ENCODE data around the gene C20orf144.

The C20orf144 gene

DNA sequence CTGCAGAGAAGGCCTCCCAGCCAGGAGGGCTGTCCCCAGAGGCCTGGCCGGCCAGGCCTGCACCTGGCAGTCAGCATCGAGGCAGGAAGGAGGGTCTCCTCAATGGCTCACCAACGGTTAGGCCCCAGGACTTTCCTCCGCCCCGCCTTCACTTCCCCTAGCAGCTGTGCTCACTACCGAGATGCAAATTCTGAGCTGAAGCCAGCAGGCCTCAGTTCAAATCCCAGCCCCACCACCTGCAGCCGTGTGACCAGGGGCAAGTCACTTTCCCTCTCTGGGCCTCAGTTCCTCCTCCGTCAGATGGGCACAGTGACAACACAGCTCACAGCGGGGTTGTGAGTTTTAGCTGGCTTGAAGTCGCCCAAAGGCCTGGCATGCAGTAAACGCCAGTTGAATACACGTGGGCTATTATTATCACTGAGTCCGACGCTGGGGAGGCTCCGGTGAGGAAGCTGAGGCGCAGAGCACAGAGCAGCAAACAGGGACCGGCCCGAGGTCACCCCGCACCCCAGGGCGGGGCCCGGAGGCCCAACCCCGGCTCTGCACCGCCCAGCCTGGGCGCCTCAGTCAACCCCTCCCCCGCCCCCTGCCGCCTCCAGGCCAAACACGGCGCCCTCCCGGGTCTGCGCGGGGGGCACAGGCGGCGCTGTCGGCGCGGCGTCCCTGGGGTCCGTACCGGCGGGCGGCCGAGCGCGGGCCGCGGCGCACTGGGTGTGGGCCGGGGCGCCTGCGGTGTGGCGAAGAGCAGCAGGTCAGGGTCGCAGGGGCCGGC lies 23.4 kb downstream of the C20orf144 start:
- DNase-seq (ENCODE audit: extremely low spot score): peak; percentile 78
- TF ChIP-seq, protein P1, sequence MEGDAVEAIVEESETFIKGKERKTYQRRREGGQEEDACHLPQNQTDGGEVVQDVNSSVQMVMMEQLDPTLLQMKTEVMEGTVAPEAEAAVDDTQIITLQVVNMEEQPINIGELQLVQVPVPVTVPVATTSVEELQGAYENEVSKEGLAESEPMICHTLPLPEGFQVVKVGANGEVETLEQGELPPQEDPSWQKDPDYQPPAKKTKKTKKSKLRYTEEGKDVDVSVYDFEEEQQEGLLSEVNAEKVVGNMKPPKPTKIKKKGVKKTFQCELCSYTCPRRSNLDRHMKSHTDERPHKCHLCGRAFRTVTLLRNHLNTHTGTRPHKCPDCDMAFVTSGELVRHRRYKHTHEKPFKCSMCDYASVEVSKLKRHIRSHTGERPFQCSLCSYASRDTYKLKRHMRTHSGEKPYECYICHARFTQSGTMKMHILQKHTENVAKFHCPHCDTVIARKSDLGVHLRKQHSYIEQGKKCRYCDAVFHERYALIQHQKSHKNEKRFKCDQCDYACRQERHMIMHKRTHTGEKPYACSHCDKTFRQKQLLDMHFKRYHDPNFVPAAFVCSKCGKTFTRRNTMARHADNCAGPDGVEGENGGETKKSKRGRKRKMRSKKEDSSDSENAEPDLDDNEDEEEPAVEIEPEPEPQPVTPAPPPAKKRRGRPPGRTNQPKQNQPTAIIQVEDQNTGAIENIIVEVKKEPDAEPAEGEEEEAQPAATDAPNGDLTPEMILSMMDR (IDR thresholded peaks at IDR 0.05; ENCODE audit: control extremely low read depth, extremely low read depth, low read depth, missing control alignments): no peak
- ChIA-PET CTCF (interaction anchor here (0.9 to 2.4 kb wide), 8 partner anchors 10 to 107 kb away, joined by 3 to 22 read pairs (median 4); partner anchors contain the start of gene ACTL10), POLR2A (interaction anchor here (0.5 to 1.3 kb wide), 3 partner anchors 19 to 427 kb away, joined by 3 to 6 read pairs (median 3); partner anchors contain the start of gene ACTL10)

DNA sequence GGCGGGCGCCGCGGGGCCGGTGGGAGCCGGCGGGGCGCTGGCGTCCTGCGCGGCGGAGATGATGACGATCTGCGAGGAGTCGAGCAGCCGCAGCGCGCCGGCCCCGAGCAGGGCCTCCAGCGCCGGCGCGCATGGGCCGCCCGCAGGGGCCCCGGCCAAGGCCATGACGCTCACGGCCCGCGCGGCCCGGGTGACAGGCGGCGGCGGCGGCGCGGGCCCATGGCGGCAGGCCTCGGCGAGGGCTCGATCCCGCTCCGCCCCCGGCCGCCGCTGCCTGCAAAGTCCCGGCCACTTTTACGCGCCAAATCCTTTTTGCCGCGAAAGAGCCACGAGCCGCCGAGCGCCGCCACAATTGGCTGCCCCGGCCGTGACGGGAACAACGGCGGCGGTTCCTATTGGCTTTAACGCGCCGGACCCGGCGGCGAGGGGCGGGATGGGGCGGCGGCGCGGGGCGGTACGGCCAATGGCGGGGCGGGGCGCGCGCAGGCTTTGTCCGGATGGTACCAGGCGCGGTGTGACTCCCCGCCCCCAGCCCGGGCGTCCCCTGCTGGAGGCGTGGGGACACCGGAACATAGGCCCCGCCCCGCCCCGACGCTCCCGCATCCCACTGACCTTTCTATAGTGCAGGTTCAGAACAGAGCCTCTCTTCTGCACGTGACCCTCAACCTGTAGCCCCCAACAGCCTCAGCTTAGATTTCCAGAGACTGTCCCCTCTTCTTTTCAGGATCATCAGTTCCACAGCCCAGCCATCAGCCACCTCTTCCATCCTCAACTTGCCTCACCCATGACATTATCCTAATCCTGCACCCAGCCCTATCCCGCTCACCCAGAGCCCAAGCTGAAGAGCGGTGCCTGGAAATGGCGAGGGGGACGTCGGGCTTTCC lies 24.2 kb downstream of the C20orf144 start, which contains the start of gene E2F1:
Gene E2F1, minus strand, starts transcription at position 286 of the 884 bp plus-strand sequence. Its CDS starts 121 bp downstream, at position 165.
- peak; percentile 99 for DNase-seq (ENCODE audit: extremely low spot score)
- ChIA-PET POLR2A (no interaction called here), CTCF (interaction anchor here (1.0 to 2.4 kb wide), 3 partner anchors 16 to 46 kb away, joined by 3 to 22 read pairs (median 4); partner anchors contain the start of gene ACTL10)
- TF ChIP-seq, protein P1 (IDR thresholded peaks at IDR 0.05; ENCODE audit: control extremely low read depth, extremely low read depth, low read depth, missing control alignments): peak; percentile 2

DNA sequence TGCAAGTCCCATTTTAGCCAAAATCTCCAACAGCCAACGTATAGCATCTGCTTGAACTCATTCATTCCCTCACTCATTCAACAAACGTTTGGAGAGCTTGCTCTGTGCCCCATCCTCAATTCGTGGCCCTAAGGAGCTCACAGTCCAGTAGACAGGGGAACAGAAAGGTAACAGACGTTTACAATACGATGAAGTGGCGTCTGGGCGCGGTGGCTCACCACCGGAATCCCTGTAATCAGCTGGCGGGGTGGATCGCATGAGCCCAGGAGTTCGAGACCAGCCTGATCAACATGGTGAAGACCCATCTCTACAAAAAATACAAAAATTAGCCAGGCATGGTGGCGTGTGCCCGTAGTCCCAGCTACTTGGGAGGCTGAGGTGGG lies 24.8 kb downstream of the C20orf144 start:
- ChIA-PET POLR2A (no interaction called here), CTCF (interaction anchor here (1.3 to 1.5 kb wide), 2 partner anchors 19 to 45 kb away, joined by 4 read pairs; partner anchors contain the start of gene ZNF341)
- TF ChIP-seq, protein P1 (IDR thresholded peaks at IDR 0.05; ENCODE audit: control extremely low read depth, extremely low read depth, low read depth, missing control alignments): no peak
- DNase-seq (ENCODE audit: extremely low spot score): no peak

DNA sequence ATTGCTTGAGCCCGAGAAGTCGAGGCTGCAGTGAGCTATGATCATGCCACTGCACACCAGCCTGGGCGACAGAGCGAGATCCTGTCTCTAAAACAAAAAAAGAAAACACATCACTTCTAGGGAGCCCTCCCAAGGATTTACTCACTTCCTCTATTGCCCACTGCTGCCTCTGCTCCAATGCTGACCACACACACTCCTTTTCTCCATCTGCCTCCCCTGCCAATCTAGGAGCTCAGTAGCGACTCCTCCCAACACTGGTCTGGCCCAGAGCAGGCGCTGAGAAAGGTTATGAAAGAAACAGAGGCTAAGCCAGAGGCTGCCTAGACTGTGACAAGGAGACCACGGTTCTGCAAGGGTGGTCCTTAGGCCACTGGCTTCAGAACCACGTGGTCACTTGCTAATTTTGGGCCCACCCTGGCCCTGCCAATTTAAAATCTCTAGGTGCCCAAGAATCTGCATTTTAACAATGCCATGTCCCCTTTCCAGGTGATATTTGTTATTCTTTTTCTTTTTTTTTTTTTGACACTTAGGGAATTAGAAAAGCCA lies 25.3 kb downstream of the C20orf144 start:
- DNase-seq (ENCODE audit: extremely low spot score): no peak
- ChIA-PET CTCF (interaction anchor here (1.0 to 1.5 kb wide), 3 partner anchors 9 to 45 kb away, joined by 3 to 4 read pairs (median 4); partner anchors contain the start of gene ZNF341), POLR2A (no interaction called here)
- TF ChIP-seq, protein P1 (IDR thresholded peaks at IDR 0.05; ENCODE audit: control extremely low read depth, extremely low read depth, low read depth, missing control alignments): no peak

DNA sequence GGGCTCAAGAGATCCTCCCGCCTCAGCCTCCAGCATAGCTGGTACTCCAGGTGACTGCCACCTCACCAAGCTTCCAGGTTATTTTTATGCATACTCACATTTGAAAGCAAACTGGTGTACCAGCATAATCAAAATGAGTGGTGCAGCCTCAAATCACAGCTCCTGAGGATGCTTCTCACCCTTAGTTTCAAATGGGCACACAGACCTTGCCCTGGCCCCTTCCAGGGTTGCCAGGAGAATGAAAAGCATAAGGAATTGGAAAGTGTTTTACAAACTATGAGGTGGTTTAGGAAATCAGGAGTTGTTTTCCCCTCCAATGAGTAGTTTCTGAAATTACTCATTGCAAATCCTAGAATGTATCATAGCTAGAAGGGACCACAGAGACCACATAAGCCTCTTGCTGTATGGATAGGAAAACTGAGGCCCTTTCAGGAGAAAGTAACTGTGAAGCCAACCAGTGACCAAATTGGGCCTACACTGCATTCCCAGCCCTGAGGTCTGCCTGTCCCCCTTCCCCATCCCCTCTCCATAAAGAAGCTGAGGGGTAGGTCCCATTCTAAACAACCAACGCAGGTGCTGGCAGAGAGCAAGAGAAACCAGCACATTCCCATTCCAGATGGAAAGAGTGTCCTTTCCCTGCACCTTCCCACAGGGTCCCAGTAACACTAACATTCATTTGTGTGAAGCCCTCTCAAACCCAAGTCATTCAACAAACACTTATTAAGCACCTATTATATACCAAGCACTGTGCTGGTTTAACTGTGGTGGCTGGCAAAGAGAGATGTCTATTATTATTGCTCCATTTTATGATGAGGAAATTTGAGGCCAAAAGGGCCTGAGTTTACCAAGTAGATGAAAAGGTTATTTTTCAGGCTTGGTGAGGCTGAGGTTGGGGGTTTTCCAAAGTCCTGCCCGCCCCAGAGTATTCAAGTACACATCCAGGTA lies 26.1 kb downstream of the C20orf144 start:
- TF ChIP-seq, protein P1 (IDR thresholded peaks at IDR 0.05; ENCODE audit: control extremely low read depth, extremely low read depth, low read depth, missing control alignments): no peak
- no peak for DNase-seq (ENCODE audit: extremely low spot score)
- ChIA-PET CTCF (interaction anchor here (0.6 to 1.5 kb wide), 4 partner anchors 8 to 44 kb away, joined by 3 to 4 read pairs (median 4); partner anchors contain the start of genes ACTL10 and ZNF341), POLR2A (no interaction called here)

Data from GM10248 (cell line).